ENCODE measurements around the gene RAE1.

- TF ChIP-seq RAD21 (IDR thresholded peaks at IDR 0.05; ENCODE audit: low read depth), result no peak
- no peak for TF ChIP-seq MAX (IDR thresholded peaks at IDR 0.05)
- no peak for TF ChIP-seq TAF1 (IDR thresholded peaks at IDR 0.05; ENCODE audit: low read depth)
- no peak for TF ChIP-seq REST (IDR thresholded peaks at IDR 0.05; ENCODE audit: low read depth)
- no peak for TF ChIP-seq TCF12 (IDR thresholded peaks at IDR 0.05; ENCODE audit: low read depth)
- no peak for TF ChIP-seq NFIC (IDR thresholded peaks at IDR 0.05)
- no peak for TF ChIP-seq FOXM1 (IDR thresholded peaks at IDR 0.05; ENCODE audit: borderline replicate concordance, low read depth)
- TF ChIP-seq ZBTB7A (IDR thresholded peaks at IDR 0.05; ENCODE audit: low read depth), result no peak
- no peak for TF ChIP-seq EP300 (IDR thresholded peaks at IDR 0.05; ENCODE audit: borderline replicate concordance)
Measured at GRCh38 chr20:57397693-57398108, 46.6 kb downstream of the RAE1 start.
